OCI-LY1 (cell line): ENCODE data around the gene ADCK1.

ENCODE experiments used
- CTCF ChIP-seq: fragments of 200-600 bp; sonication (generic), shearing (Covaris generic); IDR thresholded peaks from 2 replicates; pipeline ENCODE4 v1.5.1; 2017; ENCODE audit warnings: mild to moderate bottlenecking, antibody characterized with exemption, low read length, moderate library complexity, mixed read lengths
- EZH2 ChIP-seq: fragments of 200-600 bp; sonication (generic), shearing (Covaris generic); IDR thresholded peaks from 2 replicates; pipeline ENCODE4 v1.8.0; 2017; ENCODE audit warnings: borderline replicate concordance, mixed run types, mild to moderate bottlenecking, antibody characterized with exemption, low read length, moderate library complexity, mixed read lengths

- no peak for TF ChIP-seq CTCF
- TF ChIP-seq EZH2 = no peak
Measured at GRCh38 chr14:77970646-77971045, 170.7 kb downstream of the ADCK1 start.
